IMR-90 (cell line): ENCODE measurements around the gene RASGRF1. TPM values are rescaled to one million over a fixed set of nuclear protein-coding genes. Genes with fewer than 3 reads are reported as not detected.

ENCODE experiments used
- ATAC-seq: fragments of 200-7000 bp; cut with Tn5 transposase; 2 replicates; pipeline ENCODE4 v1.9.1; 2020; ENCODE audit warnings: low read depth, mild to moderate bottlenecking, moderate library complexity
- BruUV-seq: library from RNA; stranded (reverse); fragments of 400-500 nt; replicated peaks from 2 replicates; lab custom pipeline; 2021; lab: Mats Ljungman, UMichigan
- CTCF ChIA-PET: fragments of 300-600 bp; formaldehyde crosslinking; extraction: SDS; loops from one replicate; lab custom pipeline; 2021; ENCODE audit warnings: antibody characterized with exemption; lab: Yijun Ruan, JAX
- POLR2A ChIA-PET: fragments of 300-600 bp; sonication (Branson Sonifier 250); formaldehyde crosslinking; loops from one replicate; lab custom pipeline; 2022; ENCODE audit warnings: antibody characterized with exemption; ENCODE audit not compliant: unreplicated experiment; lab: Charles Lee
- DNase-seq: peaks from one replicate; pipeline ENCODE4 v3.0.0; 2013
- H2AFZ ChIP-seq: replicated peaks from 2 replicates; pipeline ENCODE3; 2013; ENCODE audit warnings: low read length, mild to moderate bottlenecking; ENCODE audit not compliant: poor library complexity
- H2AK5ac ChIP-seq: 2 replicates; pipeline ENCODE4 v1.6.1; 2013; ENCODE audit warnings: low read depth, low read length, inconsistent platforms
- H2AK9ac ChIP-seq: replicated peaks from 2 replicates; pipeline ENCODE3; 2013; ENCODE audit warnings: mild to moderate bottlenecking, low read depth, low read length, moderate library complexity; ENCODE audit not compliant: poor library complexity
- H2BK120ac ChIP-seq: 2 replicates; pipeline ENCODE4 v1.6.1; 2013; ENCODE audit warnings: low read depth, low read length, inconsistent platforms
- H2BK15ac ChIP-seq: 3 replicates; pipeline ENCODE4 v1.6.1; 2013; ENCODE audit warnings: low read depth, low read length, inconsistent platforms
- H2BK20ac ChIP-seq: 2 replicates; pipeline ENCODE4 v1.6.1; 2013; ENCODE audit warnings: low read depth, mild to moderate bottlenecking, inconsistent platforms, low read length, moderate library complexity
- H2BK5ac ChIP-seq: 2 replicates; pipeline ENCODE4 v1.6.1; 2013; ENCODE audit warnings: mild to moderate bottlenecking, low read depth, low read length, inconsistent platforms; ENCODE audit not compliant: poor library complexity, severe bottlenecking
- H3K14ac ChIP-seq: replicated peaks from 2 replicates; pipeline ENCODE4 v1.6.1; 2013; ENCODE audit warnings: low read depth, low read length, inconsistent platforms
- H3K18ac ChIP-seq: 2 replicates; pipeline ENCODE4 v1.6.1; 2013; ENCODE audit warnings: low read depth, low read length, control low read depth
- H3K23ac ChIP-seq: 2 replicates; pipeline ENCODE4 v1.6.1; 2013; ENCODE audit warnings: low read depth, low read length, inconsistent platforms
- H3K27ac ChIP-seq: 2 replicates; pipeline ENCODE4 v1.5.1; 2013; ENCODE audit warnings: mild to moderate bottlenecking, control low read depth, low read length; ENCODE audit not compliant: insufficient read depth
- H3K27me3 ChIP-seq: 2 replicates; pipeline ENCODE4 v1.6.1; 2013; ENCODE audit warnings: low read length; ENCODE audit not compliant: control insufficient read depth, insufficient read depth
- H3K36me3 ChIP-seq: 2 replicates; pipeline ENCODE4 v1.6.1; 2013; ENCODE audit warnings: low read length, mixed read lengths; ENCODE audit not compliant: control insufficient read depth, insufficient read depth
- H3K4ac ChIP-seq: 2 replicates; pipeline ENCODE4 v1.6.1; 2013; ENCODE audit warnings: low read depth, low read length, inconsistent platforms
- H3K4me1 ChIP-seq: 2 replicates; pipeline ENCODE4 v1.6.1; 2013; ENCODE audit warnings: low read length, mixed read lengths; ENCODE audit not compliant: control insufficient read depth, insufficient read depth
- H3K4me2 ChIP-seq: 2 replicates; pipeline ENCODE4 v1.6.1; 2013; ENCODE audit warnings: low read depth, mild to moderate bottlenecking, control low read depth, low read length, moderate library complexity
- H3K4me3 ChIP-seq: 2 replicates; pipeline ENCODE4 v1.5.1; 2013; ENCODE audit warnings: low read depth, mild to moderate bottlenecking, control low read depth, low read length, moderate library complexity; ENCODE audit not compliant: insufficient read depth
- H3K56ac ChIP-seq: 2 replicates; pipeline ENCODE4 v1.6.1; 2013; ENCODE audit warnings: low read length, inconsistent platforms; ENCODE audit not compliant: insufficient read depth; ENCODE audit errors: extremely low read depth
- H3K79me1 ChIP-seq, 2 experiments: 2 replicates each; pipeline ENCODE4 v1.6.1; 2013; ENCODE audit warnings: low read length in 2 of 2, inconsistent platforms in 1 of 2, low read depth in 1 of 2
- H3K9ac ChIP-seq: 2 replicates; pipeline ENCODE4 v1.6.1; 2013; ENCODE audit warnings: low read depth, low read length, control low read depth
- H3K9me1 ChIP-seq: 2 replicates; pipeline ENCODE4 v1.6.1; 2013; ENCODE audit warnings: low read length, inconsistent platforms; ENCODE audit not compliant: insufficient read depth
- H3K9me3 ChIP-seq: 2 replicates; pipeline ENCODE4 v1.6.1; 2013; ENCODE audit warnings: low read length; ENCODE audit not compliant: control insufficient read depth, insufficient read depth
- H4K20me1 ChIP-seq: 2 replicates; pipeline ENCODE4 v1.6.1; 2013; ENCODE audit warnings: low read length, inconsistent platforms; ENCODE audit not compliant: insufficient read depth
- H4K5ac ChIP-seq: 2 replicates; pipeline ENCODE4 v1.6.1; 2013; ENCODE audit warnings: mild to moderate bottlenecking, low read depth, low read length, control low read depth
- H4K8ac ChIP-seq, 2 experiments: 2 replicates each; pipeline ENCODE4 v1.6.1; 2013; ENCODE audit warnings: low read depth in 2 of 2, low read length in 2 of 2, control low read depth in 1 of 2, inconsistent platforms in 1 of 2
- H4K91ac ChIP-seq: 2 replicates; pipeline ENCODE4 v1.6.1; 2013; ENCODE audit warnings: low read depth, low read length, inconsistent platforms; ENCODE audit not compliant: insufficient read depth
- BHLHE40 ChIP-seq: fragments of 150-350 bp; IDR thresholded peaks from 2 replicates; pipeline ENCODE4 v1.6.1; 2016; ENCODE audit warnings: mild to moderate bottlenecking, low read depth, low read length
- CEBPB ChIP-seq: IDR thresholded peaks from 2 replicates; pipeline ENCODE4 v1.6.1; 2012; ENCODE audit warnings: low read depth, low read length, improper control_type of control experiment
- CHD1 ChIP-seq: IDR thresholded peaks from 2 replicates; pipeline ENCODE4 v1.6.1; 2012; ENCODE audit warnings: low read depth, low read length, improper control_type of control experiment
- CTCF ChIP-seq: conservative IDR thresholded peaks from 2 replicates; pipeline ENCODE4 v1.5.1; 2012; ENCODE audit warnings: mild to moderate bottlenecking, low read depth, low read length, improper control_type of control experiment
- ELK1 ChIP-seq: fragments of 150-350 bp; IDR thresholded peaks from 2 replicates; pipeline ENCODE4 v1.6.1; 2016; ENCODE audit warnings: low read depth, mild to moderate bottlenecking, low read length, moderate library complexity, borderline replicate concordance
- FOS ChIP-seq: fragments of 150-350 bp; IDR thresholded peaks from 2 replicates; pipeline ENCODE4 v1.6.1; 2016; ENCODE audit warnings: low read depth, low read length
- MAFK ChIP-seq: IDR thresholded peaks from 2 replicates; pipeline ENCODE4 v1.6.1; 2012; ENCODE audit warnings: low read depth, low read length, improper control_type of control experiment
- MXI1 ChIP-seq: IDR thresholded peaks from 2 replicates; pipeline ENCODE4 v1.6.1; 2012; ENCODE audit warnings: low read depth, mild to moderate bottlenecking, low read length, moderate library complexity, borderline replicate concordance
- NFE2L2 ChIP-seq: fragments of 150-350 bp; IDR thresholded peaks from 2 replicates; pipeline ENCODE4 v1.6.1; 2016; ENCODE audit warnings: low read depth, mild to moderate bottlenecking, low read length
- POLR2A ChIP-seq: IDR thresholded peaks from 2 replicates; pipeline ENCODE4 v1.6.1; 2012; ENCODE audit warnings: mild to moderate bottlenecking, low read depth, low read length
- RAD21 ChIP-seq: IDR thresholded peaks from 2 replicates; pipeline ENCODE4 v1.6.1; 2012; ENCODE audit warnings: low read length, improper control_type of control experiment
- RCOR1 ChIP-seq: IDR thresholded peaks from 2 replicates; pipeline ENCODE4 v1.6.1; 2012; ENCODE audit warnings: mild to moderate bottlenecking, low read length, improper control_type of control experiment; ENCODE audit not compliant: insufficient replicate concordance
- SMC3 ChIP-seq: fragments of 150-350 bp; IDR thresholded peaks from 2 replicates; pipeline ENCODE4 v1.6.1; 2016; ENCODE audit warnings: low read depth, mild to moderate bottlenecking, antibody characterized with exemption, low read length, moderate library complexity
- WGBS, 2 experiments: methylation state at CpG; one replicate each; pipeline versions ENCODE4 v1.1.5 to v1.1.7; 2013; ENCODE audit warnings: missing lambda C conversion rate in 2 of 2; ENCODE audit not compliant: insufficient read length in 1 of 2; ENCODE audit errors: extremely low coverage in 2 of 2; 5-methylcytosine and 5-hydroxymethylcytosine counted together
- dilution Hi-C: fragments of 300-500 bp; cut with HindIII; formaldehyde crosslinking; loops from one replicate; pipeline ENCODE4 v1.14.3; 2018; ENCODE audit warnings: low sequenced_read_pairs; ENCODE audit not compliant: unreplicated experiment
- in situ Hi-C: fragments of 300-500 bp; cut with MboI; formaldehyde crosslinking; loops from 3 replicates; pipeline ENCODE4 v1.14.3; 2019; ENCODE audit warnings: low sequenced_read_pairs, inconsistent platforms, mixed read lengths
- intact Hi-C: fragments of 100-400 bp; cut with micrococcal nuclease; formaldehyde crosslinking; loops from 2 replicates; pipeline ENCODE4 v1.10.0; 2022
- polyA plus RNA-seq, 3 experiments: library from polyadenylated mRNA; depleted of rRNA; stranded (reverse); fragments of >200 nt; gene quantifications; 2 replicates each; pipeline ENCODE4 v1.2.3, GENCODE V29; 2012; ENCODE audit warnings: low replicate concordance in 1 of 3
- total RNA-seq: library from RNA; depleted of rRNA; stranded (reverse); fragments of >200 nt; gene quantifications from 2 replicates; pipeline ENCODE4 v1.2.3, GENCODE V29; 2012

RASGRF1 gene
- total and polyA plus RNA-seq, 2 of the 4 experiments (the other 2 are of a cell fraction), result under 0.01 to 0.15 TPM

- H3K27me3 ChIP-seq, result peaks cover 12% of the 10 kb centered on the region
- no peak overlapping the region for H3K27ac ChIP-seq
- TF ChIP-seq MXI1 (no peak), POLR2A (no peak), NFE2L2 (no peak), CHD1 (no peak), RCOR1 (no peak), RAD21 (no peak), FOS (no peak), CTCF (no peak), ELK1 (no peak), CEBPB (no peak), BHLHE40 (no peak), SMC3 (no peak), MAFK (no peak)
- no peak overlapping the region for H3K14ac ChIP-seq
- no peaks in the 10 kb centered on the region for H3K9me3 ChIP-seq
- H2AK5ac ChIP-seq, result no peak overlapping the region
- ChIA-PET POLR2A (no interaction called here), CTCF (no interaction called here)
- H3K4me3 ChIP-seq, result no peak overlapping the region
- no peaks in the 10 kb centered on the region for H3K36me3 ChIP-seq
- dilution Hi-C loops (no loop called here), intact Hi-C loops (no loop called here), in situ Hi-C loops (no loop called here)
- no peak overlapping the region for H2AFZ ChIP-seq
- no peak overlapping the region for H2AK9ac ChIP-seq
- H2BK15ac ChIP-seq, result no peak overlapping the region
- H2BK5ac ChIP-seq, result no peak overlapping the region
- no peak overlapping the region for H4K5ac ChIP-seq
- H3K9me1 ChIP-seq, result no peaks in the 10 kb centered on the region
- WGBS, 2 experiments, result no CpG with 5 or more reads among the region's 6 CpGs
- H3K4me1 ChIP-seq, result no peaks in the 10 kb centered on the region
- no peak overlapping the region for H3K18ac ChIP-seq
- no peak overlapping the region for H3K4ac ChIP-seq
- no peak for DNase-seq
- ATAC-seq, result no peak
- no peak overlapping the region for H4K8ac ChIP-seq
- BruUV-seq, result no TSS peak
- no peaks in the 10 kb centered on the region for H4K20me1 ChIP-seq
- H3K56ac ChIP-seq, result no peak overlapping the region
- H3K23ac ChIP-seq, result no peak overlapping the region
- H3K9ac ChIP-seq, result no peak overlapping the region
- no peak overlapping the region for H2BK120ac ChIP-seq
- H3K4me2 ChIP-seq, result no peak overlapping the region
- no peak overlapping the region for H4K91ac ChIP-seq
- no peaks in the 10 kb centered on the region for H3K79me1 ChIP-seq
- no peak overlapping the region for H2BK20ac ChIP-seq
Measured at GRCh38 chr15:78938658-78939488, 151.7 kb downstream of the RASGRF1 start.
